ENCODE measurements around the gene MYO15B. TPM values are rescaled to one million over a fixed set of nuclear protein-coding genes. Genes with fewer than 3 reads are reported as not detected.

MYO15B gene
- total RNA-seq, 1 donor: 3.9 TPM

- DNase-seq (ENCODE audit: low read depth): no peak
- no peak for TF ChIP-seq CTCF (IDR thresholded peaks at IDR 0.05; ENCODE audit: insufficient read depth, low read depth, low read length)
- no peak overlapping the region for H3K4me3 ChIP-seq (ENCODE audit: low read depth, low read length)
These were observed 30.1 kb downstream of the MYO15B start for GRCh38 chr17:75617675-75618074.

DNA sequence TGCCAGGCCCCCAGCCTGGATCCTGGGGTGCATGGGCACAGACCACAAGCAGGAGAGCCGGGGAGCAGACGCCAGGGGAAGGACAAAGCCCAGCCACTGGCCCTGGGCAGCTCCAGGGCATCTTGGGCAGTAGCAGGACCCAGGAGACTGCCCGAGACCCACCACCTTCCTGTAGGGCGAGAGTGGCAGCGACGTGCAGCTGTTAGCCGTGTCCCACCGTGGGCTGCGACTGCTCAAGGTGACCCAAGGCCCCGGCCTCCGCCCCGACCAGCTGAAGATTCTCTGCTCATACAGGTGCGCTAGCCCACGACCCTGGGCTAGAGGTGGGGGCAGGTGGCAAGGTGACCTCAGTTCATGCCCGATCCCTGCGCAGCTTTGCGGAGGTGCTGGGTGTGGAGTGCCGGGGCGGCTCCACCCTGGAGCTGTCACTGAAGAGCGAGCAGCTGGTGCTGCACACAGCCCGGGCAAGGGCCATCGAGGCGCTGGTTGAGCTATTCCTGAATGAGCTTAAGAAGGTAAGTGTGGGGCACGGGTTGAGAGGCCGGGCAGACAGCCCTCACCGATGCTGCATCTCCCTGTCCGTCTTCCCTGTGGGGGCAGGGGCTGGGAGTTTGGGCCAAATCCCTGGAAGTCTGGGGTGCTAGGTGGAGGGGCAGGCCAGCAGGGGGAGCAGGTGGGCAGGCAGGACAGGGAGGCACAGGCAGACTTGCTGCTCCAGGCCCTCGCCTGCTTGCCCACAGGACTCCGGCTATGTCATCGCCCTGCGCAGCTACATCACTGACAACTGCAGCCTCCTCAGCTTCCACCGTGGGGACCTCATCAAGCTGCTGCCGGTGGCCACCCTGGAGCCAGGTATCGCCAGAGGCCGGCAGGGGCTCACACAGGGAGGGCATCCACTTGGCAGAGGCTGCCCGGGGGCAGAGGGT lies 32.2 kb downstream of the MYO15B start:
- TF ChIP-seq CTCF (IDR thresholded peaks at IDR 0.05; ENCODE audit: insufficient read depth, low read depth, low read length): peak; percentile 55
- H3K4me3 ChIP-seq (ENCODE audit: low read depth, low read length): no peak overlapping the region
- peak; percentile 25 for DNase-seq (ENCODE audit: low read depth)

DNA sequence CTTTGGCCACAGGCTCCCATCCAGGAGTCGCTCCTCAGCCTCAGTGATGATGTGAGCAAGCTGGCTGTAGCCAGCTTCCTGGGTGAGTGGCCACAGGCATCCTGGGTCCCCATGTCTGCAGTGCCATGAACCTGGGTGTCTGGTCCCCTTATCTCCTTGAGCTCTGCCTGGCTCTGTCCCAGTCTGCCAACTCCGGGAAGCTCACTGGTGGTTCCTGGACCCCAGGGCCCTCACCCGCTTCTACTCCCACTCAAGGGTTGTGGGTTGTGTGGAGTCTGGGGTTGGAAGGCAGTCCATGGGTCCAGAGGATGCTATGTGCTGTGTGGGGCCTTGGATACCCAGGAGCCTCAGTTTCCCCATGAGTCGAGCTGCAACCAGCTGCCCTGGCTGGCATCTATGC lies 33.9 kb downstream of the MYO15B start:
- H3K4me3 ChIP-seq (ENCODE audit: low read depth, low read length): no peak overlapping the region
- TF ChIP-seq CTCF (IDR thresholded peaks at IDR 0.05; ENCODE audit: insufficient read depth, low read depth, low read length): no peak
- DNase-seq (ENCODE audit: low read depth): no peak

GRCh38 chr17:75622076-75622475 lies 34.5 kb downstream of the MYO15B start:
- no peak for TF ChIP-seq CTCF (IDR thresholded peaks at IDR 0.05; ENCODE audit: insufficient read depth, low read depth, low read length)
- DNase-seq (ENCODE audit: low read depth): no peak
- no peak overlapping the region for H3K4me3 ChIP-seq (ENCODE audit: low read depth, low read length)

DNA sequence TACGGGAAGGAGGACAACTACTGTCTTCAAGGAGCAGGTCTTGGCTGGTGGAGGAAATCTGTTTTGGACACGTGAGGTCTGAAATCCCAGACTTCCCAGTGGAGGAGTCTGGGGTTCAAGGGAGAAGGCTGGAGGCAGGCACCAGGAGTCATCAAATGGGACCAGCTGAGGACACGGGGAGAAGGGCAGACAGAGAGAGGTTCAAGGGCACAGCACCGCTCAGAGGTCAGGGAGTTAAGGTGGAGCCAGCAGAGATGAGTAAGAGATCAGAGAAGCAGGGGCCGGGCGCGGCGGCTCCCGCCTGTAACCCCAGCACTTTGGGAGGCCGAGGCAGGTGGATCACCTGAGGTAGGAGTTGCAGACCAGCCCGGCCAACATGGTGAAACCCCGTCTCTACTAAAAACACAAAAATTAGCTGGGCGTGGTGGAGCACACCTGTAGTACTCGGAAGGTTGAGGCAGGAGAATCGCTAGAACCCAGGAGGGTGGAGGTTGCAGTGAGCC lies 35.2 kb downstream of the MYO15B start:
- DNase-seq (ENCODE audit: low read depth): no peak
- H3K4me3 ChIP-seq (ENCODE audit: low read depth, low read length): no peak overlapping the region
- TF ChIP-seq CTCF (IDR thresholded peaks at IDR 0.05; ENCODE audit: insufficient read depth, low read depth, low read length): no peak

GRCh38 chr17:75623386-75623785 lies 35.8 kb downstream of the MYO15B start:
- no peak for TF ChIP-seq CTCF (IDR thresholded peaks at IDR 0.05; ENCODE audit: insufficient read depth, low read depth, low read length)
- no peak for DNase-seq (ENCODE audit: low read depth)
- H3K4me3 ChIP-seq (ENCODE audit: low read depth, low read length): no peak overlapping the region

Data from fibroblast of villous mesenchyme (primary cell).